Ureter (tissue), 1 donor: ENCODE data around the gene TSEN15. TPM values are rescaled to one million over a fixed set of nuclear protein-coding genes. Genes with fewer than 3 reads are reported as not detected.
"Not testable (repeated sequence)": the region's sequence is repeated elsewhere in the genome, so short reads cannot be mapped to it uniquely, and the experiment has no call there.

ENCODE experiments used
- DNase-seq: peaks from one replicate; pipeline ENCODE4 v3.0.0-alpha.2; 2020; ENCODE audit warnings: low spot score
- total RNA-seq: library from RNA; stranded (reverse); gene quantifications from one replicate; pipeline ENCODE4 v1.2.4, GENCODE V29; 2023
- donor health status: DM: yes; HTN: yes; CAD: no.

TSEN15 gene
- total RNA-seq, 1 donor from 2014 or later = 46.0 TPM

- no peak for DNase-seq
Measured at GRCh38 chr1:184031409-184032107, 20.0 kb upstream of the TSEN15 start.

- DNase-seq = no peak
Measured at GRCh38 chr1:184032306-184032929, 19.1 kb upstream of the TSEN15 start.

DNA sequence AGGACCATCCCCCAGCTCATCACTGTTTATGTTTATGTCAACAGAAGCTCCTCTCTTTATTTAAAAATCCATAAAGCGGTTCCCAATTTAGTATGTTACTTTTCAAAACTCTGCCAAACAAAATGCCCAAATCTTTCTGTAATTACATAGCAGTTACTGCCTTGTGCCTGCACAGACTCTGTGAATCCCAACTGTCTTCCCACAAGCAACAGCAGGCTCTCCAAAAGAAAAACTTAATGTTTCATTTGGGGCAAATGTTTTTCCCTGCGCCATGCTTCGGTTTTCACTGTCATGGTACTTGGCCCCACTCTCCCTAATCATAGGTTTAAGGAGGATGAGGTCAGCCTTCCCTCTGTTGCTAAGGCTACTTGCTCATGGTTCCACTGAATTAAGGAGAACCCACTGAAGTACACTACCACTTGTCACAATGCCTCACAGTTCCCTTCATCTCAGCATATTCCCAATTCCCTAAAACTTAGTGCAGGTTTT is 18.6 kb upstream of the TSEN15 start:
- no peak for DNase-seq

- DNase-seq = no peak
Measured at GRCh38 chr1:184033711-184034167, 17.8 kb upstream of the TSEN15 start.

GRCh38 chr1:184034761-184035379 is 16.7 kb upstream of the TSEN15 start:
- DNase-seq = no peak

GRCh38 chr1:184035719-184036516 is 15.6 kb upstream of the TSEN15 start:
- no peak for DNase-seq

DNA sequence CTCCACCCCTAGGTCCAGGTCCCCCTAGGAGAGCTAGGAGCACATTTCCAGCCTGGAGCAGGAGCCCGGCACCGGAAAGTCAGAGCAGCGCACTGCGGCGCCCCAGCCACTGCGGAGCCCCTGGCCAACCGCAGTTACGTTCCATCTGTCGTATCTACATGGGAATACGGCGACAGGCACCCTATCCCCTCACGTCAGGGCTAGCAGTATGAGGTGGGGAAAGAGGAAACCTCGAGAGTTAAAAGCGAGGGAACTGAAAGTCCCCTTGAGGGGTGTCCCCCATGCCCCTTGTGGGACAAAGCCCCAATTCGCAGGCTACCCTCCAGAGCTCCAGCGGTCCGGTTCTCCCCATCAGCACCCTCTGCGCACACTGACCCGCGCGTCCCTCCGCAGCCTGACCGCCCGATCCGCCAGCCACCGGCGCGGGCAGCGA is 15.0 kb upstream of the TSEN15 start:
- peak; percentile 46 for DNase-seq

- no peak for DNase-seq
Measured at GRCh38 chr1:184037849-184038591, 13.5 kb upstream of the TSEN15 start.

GRCh38 chr1:184039126-184039525 is 12.4 kb upstream of the TSEN15 start:
- DNase-seq = no peak

- DNase-seq = no peak
Measured at GRCh38 chr1:184041731-184042130, 9.8 kb upstream of the TSEN15 start.

GRCh38 chr1:184043315-184043714 is 8.2 kb upstream of the TSEN15 start:
- DNase-seq = not testable (repeated sequence)

GRCh38 chr1:184044603-184045376 is 6.7 kb upstream of the TSEN15 start:
- DNase-seq = no peak

- not testable (repeated sequence) for DNase-seq
Measured at GRCh38 chr1:184047541-184047940, 4.0 kb upstream of the TSEN15 start.

DNA sequence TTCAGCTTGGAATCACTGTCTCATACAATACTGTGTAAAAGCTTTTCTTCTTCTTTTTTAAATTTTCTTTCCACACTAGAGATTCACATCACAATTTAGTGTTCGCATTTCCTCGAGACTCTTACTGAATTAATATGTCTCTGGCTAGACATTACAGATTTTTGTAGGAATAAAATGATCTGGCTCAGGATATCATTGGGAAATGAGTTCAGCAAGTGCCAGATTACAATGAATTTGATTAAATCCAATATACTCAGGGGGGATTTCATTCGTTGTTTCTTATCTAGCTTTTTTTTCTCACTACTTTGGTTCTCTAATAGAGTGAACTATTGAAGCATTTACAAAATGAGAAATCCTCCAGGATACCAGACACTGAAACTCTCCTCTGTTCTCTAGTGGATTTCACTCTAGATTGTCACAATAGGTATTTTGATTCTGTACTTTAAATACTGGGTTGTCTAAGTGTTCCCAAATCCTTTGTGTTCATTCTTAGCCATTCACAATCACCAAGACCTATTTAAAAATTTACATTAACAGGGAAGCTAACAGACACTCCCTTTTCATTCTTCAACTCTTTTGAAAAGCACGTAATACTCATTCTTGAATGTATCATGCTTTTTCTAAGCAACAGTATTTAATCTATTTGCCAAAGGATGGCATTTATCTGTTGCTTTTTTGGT is 2.8 kb upstream of the TSEN15 start:
- no peak for DNase-seq

- no peak for DNase-seq
Measured at GRCh38 chr1:184049291-184049690, 2.2 kb upstream of the TSEN15 start.

GRCh38 chr1:184049836-184050468 is 1.6 kb upstream of the TSEN15 start:
- DNase-seq = no peak

GRCh38 chr1:184050636-184051035 is 894 bp upstream of the TSEN15 start:
- DNase-seq = no peak

DNA sequence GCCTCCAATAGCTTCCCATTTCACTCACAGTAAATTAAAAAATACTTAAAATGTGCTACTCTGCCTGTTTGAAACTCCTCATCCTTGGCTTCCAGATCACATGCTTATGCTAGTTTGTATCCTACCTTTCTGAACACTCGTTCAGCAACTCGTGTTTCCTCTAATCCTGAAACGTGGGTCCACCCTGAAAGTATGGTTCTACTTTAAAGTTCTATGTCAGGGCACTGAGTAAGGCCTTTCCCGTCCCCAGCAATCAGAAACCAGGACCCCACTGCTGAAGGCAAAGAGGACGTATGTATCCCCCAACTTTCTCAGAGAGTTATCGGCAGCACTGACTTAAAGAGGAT is 419 bp upstream of the TSEN15 start:
- no peak for DNase-seq

GRCh38 chr1:184052194-184052559 is 647 bp downstream of the TSEN15 start:
- DNase-seq = no peak

- no peak for DNase-seq
Measured at GRCh38 chr1:184052750-184053149, 1.2 kb downstream of the TSEN15 start.
